ENCODE measurements around the gene PIWIL1.

PIWIL1 gene

DNA sequence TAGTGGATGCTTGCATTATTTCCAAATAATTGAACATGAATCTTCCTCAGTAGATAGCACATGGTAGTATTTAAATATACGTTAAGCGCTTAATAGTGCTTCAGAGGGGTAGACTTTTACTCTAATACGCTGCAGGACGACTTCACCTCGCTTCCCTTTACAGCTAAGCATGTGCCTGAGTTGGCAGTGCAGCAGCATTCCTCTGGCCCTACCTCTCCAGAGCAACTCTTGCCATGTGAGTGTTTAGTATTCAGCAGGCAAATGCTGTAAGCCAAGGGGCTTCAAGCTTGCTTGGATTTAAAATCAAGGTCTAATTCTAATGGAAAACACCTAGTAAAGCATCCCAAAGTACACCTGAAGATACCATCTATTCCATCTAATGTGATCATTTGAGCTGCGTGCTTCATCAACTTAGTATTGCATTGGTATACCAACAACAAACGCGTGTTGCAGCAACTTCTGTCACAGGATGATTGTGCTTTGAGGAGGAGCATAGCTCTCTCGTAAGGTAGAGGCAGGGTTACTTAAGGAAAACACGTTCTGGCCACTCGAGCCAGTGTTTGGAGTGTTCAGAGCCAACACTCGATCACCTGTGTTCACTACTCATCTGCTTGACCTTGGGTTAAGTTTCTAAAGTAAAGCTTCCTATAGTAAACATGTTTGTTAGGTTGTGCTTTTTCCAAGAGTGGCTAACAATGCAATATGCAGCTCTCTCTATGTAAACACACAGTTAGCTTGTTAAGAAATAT lies 60.6 kb downstream of the PIWIL1 start:
- TF ChIP-seq, protein P1, sequence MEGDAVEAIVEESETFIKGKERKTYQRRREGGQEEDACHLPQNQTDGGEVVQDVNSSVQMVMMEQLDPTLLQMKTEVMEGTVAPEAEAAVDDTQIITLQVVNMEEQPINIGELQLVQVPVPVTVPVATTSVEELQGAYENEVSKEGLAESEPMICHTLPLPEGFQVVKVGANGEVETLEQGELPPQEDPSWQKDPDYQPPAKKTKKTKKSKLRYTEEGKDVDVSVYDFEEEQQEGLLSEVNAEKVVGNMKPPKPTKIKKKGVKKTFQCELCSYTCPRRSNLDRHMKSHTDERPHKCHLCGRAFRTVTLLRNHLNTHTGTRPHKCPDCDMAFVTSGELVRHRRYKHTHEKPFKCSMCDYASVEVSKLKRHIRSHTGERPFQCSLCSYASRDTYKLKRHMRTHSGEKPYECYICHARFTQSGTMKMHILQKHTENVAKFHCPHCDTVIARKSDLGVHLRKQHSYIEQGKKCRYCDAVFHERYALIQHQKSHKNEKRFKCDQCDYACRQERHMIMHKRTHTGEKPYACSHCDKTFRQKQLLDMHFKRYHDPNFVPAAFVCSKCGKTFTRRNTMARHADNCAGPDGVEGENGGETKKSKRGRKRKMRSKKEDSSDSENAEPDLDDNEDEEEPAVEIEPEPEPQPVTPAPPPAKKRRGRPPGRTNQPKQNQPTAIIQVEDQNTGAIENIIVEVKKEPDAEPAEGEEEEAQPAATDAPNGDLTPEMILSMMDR (IDR thresholded peaks at IDR 0.05) = no peak

DNA sequence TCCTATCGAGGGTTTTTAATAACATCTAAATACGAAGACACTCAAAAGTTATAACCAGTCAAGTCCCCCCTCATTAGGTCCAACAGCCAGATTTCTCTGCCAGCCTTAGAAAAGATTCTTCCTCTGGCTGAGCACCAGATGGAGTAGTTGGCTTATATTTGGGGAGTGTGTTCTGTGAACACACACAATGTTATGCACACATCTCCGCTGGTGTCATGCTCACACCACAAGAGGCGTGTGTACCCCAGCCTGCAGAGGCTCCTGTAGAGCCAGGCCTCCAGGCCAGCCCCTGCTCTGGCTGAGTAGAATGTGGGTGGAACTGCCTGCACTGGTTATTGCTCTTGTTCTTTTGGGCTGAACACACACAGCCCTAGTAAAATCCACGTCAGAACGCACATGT lies 64.0 kb downstream of the PIWIL1 start:
- TF ChIP-seq, protein P1 (IDR thresholded peaks at IDR 0.05) = peak; percentile 50; the same call in 1 of the 2 replicates

DNA sequence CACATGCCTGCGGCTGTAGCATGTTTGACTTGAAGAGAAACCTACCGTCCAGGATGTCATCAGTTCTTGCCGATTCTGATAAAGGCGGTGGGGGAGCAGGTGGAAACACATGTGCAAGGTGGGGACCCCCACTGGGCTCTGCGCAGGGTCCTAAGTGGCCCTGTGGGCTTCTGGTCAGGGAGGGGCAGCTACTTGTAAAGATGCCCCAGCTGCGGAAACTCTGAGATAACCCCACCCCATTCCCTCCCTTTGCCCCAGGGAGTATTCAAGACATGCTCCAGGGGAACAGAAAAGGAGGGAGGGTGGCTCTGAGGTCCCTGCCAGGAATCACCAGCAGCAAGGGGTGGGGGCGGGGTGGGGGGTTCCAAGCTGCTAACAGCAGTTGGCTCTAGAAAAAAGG lies 67.6 kb downstream of the PIWIL1 start:
- TF ChIP-seq, protein P1 (IDR thresholded peaks at IDR 0.05) = no peak

DNA sequence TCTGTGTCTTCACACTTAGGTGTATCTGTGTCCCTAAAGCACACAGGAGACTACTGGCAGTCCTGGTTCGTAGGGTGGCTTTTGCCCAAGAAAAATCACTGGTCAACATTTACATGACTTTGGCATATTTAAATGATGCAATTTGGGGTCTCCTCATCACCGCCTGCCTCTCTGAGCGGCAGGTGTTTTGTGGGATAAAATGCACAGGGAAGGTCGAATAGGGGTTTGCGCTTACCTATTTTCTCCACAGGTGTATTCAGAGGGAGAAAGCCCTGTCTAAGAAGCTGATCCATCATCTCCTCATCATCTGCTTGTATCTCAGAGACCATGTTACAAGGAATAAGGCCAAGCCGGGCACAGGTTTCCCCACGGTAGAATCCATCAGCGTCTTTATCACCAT lies 74.7 kb downstream of the PIWIL1 start:
- TF ChIP-seq, protein P1 (IDR thresholded peaks at IDR 0.05) = no peak

DNA sequence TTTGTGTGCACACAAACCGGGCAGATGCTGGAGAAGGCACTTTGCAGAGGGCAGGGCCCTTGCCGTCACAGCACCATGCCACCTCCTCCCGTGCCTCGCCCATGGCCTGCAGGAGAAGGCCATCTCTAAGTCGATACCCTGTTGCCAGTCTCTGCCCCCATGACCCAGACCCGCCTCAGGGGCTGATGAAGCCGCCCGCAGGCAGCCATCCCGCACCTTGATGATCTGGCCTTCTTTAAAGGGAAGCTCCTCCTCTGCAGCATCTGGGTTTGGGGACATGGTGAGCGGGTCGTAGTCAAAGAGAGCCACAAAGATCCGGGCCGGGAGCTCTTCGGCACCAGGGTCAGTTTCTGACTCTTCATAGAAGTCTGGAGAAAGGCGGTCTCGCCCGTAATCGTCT lies 76.2 kb downstream of the PIWIL1 start:
- TF ChIP-seq, protein P1 (IDR thresholded peaks at IDR 0.05) = no peak

DNA sequence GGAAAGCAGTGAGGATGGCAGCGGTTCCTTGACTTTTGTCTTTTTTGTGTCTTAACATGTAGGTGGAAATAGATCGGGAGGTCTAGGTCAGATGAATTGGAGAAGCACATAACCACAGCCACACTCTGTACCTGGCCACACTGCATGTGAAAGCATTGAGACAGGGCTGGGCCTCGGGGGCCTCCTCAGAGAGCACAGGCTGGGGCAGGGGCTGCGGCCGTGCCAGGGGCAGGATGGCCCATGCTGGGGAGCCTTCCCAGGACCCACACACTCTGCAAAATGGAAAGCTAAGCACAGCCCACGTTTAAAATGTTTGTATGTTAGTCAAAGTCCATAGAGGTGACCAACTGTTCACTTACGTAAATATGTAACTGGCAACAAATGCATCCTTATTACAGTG lies 76.7 kb downstream of the PIWIL1 start:
- TF ChIP-seq, protein P1 (IDR thresholded peaks at IDR 0.05) = no peak

DNA sequence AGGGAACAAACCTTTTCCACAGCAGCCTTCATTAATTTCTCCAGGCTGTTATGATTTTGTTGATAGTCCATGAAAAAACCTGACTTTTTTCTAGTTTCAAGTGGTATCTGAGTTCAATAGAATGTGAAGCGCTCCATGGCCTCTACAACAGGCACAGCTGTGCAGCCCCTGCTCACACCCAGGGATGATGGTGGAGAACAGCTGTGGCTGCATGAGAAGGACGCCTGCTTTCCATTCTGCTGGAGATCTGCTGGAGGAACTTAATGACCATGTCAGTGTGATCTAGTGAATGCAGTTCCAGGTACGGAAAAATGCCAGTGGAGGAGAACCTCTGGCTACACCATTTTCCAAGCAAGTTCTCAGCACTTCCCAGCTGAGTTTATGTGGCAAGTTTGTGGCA lies 80.6 kb downstream of the PIWIL1 start:
- TF ChIP-seq, protein P1 (IDR thresholded peaks at IDR 0.05) = no peak

DNA sequence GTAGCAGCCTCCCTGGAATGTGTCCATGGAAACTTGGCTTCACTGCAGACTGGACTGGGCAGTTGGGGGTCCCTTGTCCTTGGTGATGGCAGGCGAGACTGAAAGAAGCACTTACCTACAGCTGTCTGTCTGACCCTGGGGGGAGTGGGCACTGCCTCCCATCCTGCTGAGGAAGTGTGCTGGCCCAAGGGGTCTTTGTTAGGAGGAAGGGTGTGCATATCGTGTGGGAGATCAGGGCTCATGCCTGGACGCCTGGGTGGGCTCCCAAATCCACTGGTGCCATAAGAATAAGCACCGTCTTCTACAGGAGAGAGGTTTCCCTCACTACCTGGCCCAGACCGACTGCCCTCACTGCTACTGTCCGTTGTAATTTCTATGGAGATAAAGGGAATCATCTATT lies 81.4 kb downstream of the PIWIL1 start:
- TF ChIP-seq, protein P1 (IDR thresholded peaks at IDR 0.05) = no peak
